Kidney capillary endothelial cell (primary cell): ENCODE data around the gene EXOG.

ENCODE experiments used
- DNase-seq: peaks from one replicate; pipeline ENCODE4 v3.0.0-alpha.2; 2018; ENCODE audit warnings: low spot score

EXOG gene

GRCh38 chr3:38545983-38546382 lies 49.8 kb downstream of the EXOG start:
- no peak for DNase-seq

DNA sequence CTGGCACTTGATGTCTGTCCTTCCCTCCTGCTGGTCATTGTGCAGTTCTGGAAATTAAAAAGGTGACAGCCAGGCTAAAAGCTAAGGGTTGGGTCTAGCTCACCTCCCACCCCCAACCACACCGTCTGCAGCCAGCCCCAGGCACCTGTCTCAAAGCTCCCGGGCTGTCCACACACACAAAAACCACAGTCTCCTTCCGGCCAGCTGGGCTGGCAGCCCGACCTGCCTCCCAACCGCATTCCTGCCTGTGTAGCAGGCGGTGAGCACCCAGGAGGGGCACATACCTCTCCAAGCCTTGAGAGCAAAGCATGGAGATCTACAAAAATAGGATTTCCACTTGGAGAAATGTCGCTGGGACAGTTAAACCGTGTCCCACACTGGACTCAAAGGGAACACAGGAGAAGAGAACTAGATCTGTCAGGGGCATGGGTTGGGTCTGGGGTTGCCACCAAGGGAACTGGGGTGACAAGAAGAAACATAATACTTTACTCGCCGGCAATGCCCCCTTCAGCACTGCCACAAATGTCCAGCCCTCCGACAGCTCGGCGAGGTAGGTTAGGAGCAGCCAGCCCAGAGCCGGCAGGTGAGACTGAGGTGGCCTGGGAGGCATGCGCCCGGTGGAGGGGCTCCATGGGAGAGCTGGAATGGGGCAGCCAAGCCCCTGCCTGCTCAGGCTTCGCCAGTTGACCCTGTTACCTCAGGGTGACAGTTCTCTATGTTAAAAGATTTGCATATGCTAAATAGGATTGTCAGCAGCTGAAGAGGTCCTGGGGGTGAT lies 52.2 kb downstream of the EXOG start:
- no peak for DNase-seq

DNA sequence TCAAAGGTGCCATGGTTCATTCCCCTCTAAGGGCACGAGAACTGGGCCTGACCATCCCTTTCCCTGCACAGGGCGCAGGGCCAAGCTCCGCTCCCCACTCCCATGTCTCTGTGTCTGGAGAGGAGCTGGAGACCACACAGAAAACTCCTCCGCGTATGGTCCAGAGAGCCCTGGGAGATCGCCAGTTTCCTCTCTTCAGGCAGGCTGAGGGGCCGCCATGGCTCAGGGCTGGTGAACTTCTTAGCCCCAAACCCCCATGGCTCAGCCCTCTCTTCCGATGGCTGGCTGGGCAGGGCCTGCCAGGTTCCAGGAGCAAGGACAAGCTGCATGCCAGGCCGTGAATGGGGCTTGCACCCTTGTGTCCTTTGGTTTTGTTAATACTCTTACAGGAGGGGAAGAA lies 52.9 kb downstream of the EXOG start:
- DNase-seq = no peak

DNA sequence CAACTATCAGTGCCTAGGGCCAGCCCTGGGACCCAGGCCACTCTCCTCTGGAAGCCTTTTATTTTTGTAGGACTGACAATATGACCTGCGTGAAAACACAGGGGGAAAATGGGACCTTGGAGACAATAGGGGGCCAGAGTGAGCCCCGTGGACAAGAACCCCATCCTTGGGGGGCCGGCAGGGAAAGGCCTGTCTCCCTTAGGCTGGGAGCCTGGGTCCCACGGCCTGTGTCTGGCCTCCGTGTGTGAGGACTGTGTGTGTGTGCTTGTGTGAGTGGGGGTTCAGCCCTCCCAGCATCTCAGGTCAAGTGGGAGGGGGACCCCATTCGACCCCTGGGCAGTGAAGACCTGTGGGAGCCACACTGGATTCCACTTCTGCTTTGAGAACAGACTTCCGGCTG lies 53.3 kb downstream of the EXOG start:
- DNase-seq = no peak

DNA sequence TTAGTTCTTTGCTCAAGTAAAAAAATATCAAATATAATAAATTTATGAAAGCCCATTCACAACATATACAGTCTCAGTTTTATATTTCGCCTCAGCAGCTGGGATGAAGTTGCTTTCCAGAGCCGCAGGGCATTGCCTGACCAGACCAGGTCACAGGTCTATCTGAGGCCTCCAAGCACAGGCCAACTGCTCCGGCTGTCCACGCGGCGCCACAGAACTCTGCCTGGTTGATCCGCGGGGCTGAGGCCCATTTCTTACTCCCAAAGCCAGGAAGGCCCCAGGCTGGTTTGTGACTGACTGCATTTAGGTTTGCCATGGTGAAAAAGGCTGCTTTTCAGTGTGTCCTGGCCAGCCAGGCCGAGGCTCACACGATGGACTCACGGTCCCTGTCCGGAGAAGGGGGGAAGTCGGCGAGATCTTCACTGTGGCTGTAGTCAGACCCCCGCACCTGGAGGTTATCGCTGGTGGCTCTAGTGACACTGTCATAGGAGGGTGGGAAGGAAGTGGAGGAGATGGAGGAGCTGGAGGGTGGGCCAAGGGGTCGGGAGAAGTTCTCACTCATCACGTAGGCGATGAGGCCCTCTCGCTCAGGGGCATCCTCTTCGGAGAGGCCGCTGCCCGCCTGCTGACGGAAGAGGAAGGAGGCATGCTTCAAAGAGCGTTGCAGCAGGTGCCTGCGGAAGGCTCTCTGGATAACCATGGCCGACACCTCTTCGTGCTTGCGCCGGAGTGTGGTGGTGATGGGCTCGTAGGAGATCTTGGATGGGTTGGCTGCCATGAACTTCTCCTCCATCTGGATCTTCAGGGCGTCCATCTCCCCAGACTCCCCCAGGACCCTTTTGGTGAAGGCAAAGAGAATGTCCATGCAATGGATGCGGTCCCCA lies 54.1 kb downstream of the EXOG start:
- DNase-seq = no peak

DNA sequence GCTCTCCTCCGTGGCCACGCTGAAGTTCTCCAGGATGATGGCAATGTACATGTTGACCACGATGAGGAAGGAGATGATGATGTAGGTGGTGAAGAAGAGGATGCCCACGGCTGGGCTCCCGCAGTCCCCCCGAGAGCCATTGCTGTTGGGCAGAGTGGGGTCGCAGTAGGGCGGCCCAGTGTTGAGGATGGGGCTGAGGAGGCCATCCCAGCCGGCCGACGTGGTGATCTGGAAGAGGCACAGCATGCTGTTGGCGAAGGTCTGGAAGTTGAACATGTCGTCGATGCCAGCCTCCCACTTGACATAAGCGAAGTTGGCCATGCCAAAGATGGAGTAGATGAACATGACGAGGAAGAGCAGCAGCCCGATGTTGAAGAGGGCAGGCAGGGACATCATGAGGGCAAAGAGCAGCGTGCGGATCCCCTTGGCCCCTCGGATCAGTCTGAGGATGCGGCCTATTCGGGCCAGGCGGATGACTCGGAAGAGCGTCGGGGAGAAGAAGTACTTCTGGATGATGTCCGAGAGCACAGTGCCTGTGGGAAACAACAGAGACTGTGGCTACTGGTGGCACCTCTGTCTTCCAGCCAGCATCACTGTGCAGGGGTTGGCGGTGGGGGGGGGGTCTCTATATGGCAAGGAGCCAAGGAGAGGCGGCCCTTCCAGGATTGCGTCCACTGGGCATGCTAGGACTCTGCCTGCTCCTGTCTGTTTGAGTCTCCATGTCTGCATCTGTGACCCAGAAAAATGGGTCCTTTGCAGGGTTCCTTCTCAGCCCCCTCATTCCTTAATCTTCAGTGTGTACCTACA lies 55.1 kb downstream of the EXOG start:
- DNase-seq = no peak

GRCh38 chr3:38552364-38552763 lies 56.2 kb downstream of the EXOG start:
- no peak for DNase-seq

DNA sequence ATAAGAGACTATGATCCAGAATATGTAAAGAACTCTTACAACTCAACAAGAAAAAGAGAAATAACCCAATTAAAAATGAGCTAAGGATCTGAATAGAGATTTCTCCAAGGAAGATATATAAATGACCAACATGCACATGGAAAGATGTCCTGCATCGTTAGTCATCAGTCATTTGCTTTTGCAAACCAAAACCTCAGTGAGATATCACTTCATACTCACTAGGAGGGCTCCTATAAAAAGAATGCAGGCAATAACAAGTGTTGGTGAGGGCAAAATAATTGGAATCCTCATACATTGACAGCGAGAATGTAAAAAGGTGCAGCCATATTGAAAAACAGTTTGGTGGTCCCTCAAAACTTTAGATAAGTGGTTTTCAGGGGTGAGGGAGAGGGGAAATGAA lies 56.9 kb downstream of the EXOG start:
- no peak for DNase-seq

DNA sequence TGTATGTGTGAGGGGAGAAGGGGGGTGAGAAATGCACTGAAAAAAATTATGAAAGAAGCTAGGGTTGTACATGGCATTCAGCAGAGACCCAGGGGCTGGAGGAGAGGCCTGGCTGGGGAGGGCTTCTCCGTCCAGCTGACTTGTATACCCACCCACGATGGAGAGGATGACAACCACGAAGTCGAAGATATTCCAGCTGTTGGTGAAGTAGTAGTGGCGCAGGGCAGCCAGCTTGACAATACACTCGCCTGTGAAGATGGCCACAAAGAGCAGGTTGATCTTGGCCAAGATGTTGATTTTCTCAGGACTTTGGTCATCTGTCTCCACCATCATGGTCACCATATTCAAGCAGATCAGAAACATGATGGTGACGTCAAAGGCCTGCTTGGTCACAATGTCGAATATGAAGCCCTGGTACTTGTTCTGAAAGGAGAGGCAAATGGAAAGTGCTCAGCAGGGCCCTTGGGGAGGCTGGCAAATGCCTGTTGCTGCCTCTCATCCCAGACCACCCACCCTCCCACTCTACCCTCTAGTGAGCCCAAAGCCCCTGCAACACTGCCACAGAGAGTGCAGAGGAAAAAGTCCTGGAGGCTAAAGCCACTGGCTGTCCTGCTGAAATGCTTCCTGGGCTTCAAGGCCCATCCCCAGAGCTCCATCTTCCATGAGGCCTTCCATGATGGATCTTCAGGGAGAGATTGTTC lies 58.1 kb downstream of the EXOG start:
- no peak for DNase-seq

GRCh38 chr3:38555149-38555840 lies 59.2 kb downstream of the EXOG start:
- no peak for DNase-seq

DNA sequence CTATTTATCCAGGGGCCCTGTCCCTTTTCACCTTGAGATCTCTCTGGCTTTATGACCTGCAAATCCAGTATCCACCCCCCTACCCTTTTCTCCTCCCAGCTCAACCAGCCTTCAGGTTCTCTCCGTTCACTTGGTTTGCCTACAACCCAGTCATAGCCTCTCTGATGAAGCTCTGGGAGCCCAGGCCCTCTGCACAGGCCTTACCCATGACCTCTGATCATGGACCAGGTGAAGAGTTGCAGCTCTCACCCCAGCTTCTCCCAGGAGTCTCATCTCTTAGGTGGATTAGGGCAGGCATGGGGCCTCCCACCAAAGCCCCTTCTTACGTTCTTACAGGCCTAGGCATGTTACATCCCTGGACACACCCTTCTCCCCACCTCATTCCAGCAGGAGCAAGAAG lies 59.8 kb downstream of the EXOG start:
- DNase-seq = no peak

GRCh38 chr3:38556640-38557358 lies 60.7 kb downstream of the EXOG start:
- no peak for DNase-seq

DNA sequence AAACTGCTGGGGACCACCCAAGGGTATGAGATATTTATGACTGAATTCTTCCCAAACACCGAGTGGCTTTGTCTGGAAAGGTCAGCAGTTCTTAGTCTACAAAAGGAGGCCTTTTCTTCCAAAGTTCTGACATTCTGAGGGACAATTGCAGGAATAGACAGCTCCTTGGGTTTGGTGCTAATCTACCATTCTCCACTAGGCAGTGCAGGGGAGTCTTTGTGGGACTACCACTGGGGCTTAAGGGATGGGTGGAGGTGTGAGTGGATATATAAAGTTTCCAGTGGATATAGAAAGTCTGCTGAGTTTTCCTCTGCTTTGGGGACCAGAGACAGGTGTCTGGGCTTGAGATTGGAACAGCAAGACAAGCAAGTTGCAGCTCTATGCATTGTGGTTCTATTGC lies 62.7 kb downstream of the EXOG start:
- no peak for DNase-seq

DNA sequence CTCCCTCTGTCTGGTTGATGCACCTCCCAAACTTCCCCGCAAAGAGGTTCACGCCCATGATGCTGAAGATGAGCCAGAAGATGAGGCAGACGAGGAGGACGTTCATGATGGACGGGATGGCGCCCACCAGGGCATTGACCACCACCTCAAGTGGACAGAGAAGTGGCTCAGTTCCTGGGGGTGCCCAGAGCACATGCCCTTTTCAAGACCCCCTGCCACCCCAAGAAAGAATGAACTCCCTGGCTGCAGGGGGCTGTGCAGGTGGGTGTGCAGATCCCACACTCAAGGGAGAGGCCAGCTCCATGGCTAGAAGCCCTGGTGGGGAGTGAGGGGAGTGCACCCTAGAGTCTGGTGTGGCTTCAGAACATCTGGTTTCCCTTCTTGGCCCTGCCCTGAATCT lies 64.1 kb downstream of the EXOG start:
- DNase-seq = no peak

DNA sequence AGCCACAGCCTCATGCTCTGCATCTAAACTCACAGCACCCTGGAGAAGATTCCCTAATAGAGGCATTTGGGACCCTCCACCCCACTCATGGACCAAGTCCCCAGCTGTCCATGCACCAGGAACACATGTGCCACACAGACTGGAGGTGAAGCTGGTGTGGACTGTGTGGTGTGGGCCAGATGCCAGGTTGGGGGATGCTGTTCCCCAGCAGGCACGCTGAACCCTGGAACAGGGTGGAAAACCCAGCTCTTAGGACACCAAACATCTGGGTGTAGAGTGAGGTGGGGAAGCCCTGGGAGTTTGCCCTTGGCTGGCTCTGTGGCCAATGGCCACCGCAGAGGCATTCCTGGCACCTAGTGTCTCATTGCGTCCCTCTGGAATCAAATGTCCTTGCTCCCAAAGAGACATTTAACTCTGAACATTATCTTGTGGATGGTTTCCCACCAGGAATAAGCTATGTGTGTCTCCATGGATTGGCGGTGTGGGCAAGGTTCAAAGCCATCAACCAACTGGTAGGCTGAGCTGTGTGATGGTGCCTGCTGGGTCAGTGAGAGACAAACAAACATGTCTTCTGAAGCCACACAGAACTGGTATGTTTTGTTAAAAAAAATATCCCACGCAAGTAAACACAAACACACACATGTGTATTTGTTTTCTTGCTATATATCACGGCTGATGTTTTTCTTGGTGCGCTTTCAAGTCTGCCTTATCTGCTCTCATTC lies 65.0 kb downstream of the EXOG start:
- DNase-seq = no peak

DNA sequence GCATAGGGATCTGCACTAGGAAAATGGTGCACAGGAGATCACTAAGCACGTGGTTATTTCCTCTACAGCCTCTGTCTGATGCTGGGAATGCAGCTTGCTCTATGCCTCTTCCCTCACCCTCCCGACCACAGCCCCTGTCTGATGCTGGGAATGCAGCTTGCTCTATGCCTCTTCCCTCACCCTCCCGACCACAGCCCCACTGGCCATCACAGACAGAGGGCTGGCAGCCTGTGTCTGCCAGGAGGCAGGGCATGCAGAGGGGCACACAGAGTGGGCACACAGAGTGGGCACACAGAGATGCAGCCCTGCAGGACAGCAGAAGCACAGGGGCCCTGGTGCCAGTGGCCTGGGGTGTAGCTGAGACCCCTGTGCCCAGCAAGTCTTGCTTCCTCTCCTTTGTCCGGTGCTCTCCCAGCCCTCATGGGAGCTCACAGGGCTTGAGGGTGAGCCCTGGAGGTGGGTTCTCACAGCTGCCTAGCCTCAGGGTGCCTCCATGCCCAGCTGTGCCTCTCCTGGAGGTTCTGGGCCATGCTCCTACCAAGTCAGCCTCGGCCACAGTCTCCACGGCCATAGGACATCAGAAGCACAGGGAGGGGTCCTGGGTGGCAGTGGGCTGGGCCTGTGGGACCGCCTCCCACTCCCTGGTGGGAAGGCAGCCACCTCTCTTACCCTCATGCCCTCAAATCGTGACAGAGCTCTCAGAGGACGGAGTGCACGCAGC lies 65.8 kb downstream of the EXOG start:
- no peak for DNase-seq

DNA sequence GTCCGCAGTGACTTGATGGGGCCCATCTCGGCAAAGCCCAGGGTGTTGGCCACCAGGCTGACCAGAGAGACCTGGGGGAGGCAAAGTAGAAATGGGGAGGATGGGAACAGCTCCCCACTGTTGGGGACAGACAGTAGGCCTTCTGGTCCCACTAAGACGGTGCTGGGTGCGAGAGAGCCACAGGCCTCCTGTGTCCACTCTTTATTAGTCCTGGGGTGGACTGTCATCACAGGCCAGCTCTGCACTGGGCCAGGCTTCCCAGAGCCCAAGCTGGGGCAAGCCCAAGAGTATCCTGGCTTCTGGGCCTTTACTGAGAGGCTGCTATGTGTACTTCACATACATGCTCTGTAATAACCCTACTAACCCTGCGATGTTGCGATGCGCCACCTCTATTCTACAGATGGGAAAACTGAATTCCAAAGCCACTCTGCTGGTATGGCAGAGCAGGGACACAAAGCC lies 66.4 kb downstream of the EXOG start:
- DNase-seq = no peak

GRCh38 chr3:38563070-38563885 lies 67.1 kb downstream of the EXOG start:
- DNase-seq = no peak
